Measurements from ENCODE around the gene MRC2.

DNA sequence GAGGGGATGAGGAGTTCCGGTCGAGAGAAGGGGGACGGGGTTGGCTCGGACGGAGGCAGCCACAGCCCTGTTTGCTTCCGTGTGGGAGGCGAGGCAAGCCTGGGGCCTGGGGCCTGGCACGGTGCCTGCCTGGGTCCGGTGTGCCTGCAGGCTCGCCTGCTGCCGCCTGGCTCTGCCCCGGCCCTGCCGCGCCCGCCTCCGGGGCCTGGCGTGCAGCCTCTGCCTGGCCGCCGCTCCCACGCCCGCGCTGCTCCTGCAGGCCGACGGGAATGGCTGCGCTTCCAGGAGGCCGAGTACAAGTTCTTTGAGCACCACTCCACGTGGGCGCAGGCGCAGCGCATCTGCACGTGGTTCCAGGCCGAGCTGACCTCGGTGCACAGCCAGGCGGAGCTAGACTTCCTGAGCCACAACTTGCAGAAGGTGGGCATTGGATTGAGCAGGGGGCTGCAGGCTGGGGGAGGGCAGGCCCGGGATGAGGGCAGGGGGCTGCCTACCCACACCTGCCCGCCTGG lies 53.1 kb downstream of the MRC2 start:
- no peak for TF ChIP-seq CTCF (conservative IDR thresholded peaks at IDR 0.05; ENCODE audit: low read depth, low read length)
- TF ChIP-seq EZH2 (IDR thresholded peaks at IDR 0.05; ENCODE audit: borderline replicate concordance, low read depth, low read length, poor library complexity, severe bottlenecking): no peak
